ENCODE data around the gene HENMT1.
"Not testable (repeated sequence)": the region's sequence is repeated elsewhere in the genome, so short reads cannot be mapped to it uniquely, and the experiment has no call there.

HENMT1 gene

DNA sequence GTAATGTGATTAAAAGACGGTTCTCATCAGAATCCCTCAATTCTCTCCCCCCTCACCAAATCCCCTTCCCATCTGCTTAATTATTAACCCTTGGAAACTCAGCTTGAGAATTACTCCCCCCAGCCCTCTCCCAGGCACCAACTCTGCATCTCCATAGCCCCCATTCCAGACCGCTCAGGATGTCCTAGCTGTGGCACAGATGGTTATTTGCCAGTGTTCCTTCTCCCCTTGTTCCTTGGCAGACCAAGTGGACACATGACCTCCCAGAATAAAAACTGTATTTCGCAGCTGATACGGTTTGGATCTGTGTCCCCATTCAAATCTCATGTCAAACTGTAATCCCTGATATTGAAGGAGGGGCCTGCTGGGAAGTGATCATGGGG is 14.6 kb downstream of the HENMT1 start:
- Histone ChIP-seq H3K4me1 (ENCODE audit: control insufficient read depth, insufficient read depth, low read length) (no peaks in the 10 kb centered on the region), H3K4me3 (ENCODE audit: low read depth, low read length) (no peak overlapping the region), H3K9me3 (ENCODE audit: control insufficient read depth, insufficient read depth, low read depth, low read length) (no peaks in the 10 kb centered on the region), H3K36me3 (ENCODE audit: control insufficient read depth, insufficient read depth, low read length) (no peaks in the 10 kb centered on the region), H3K27ac (ENCODE audit: low read depth, low read length) (no peak overlapping the region), H3K27me3 (ENCODE audit: control insufficient read depth, insufficient read depth, low read length) (no peaks in the 10 kb centered on the region), H3K9ac (ENCODE audit: low read length) (no peak overlapping the region)

DNA sequence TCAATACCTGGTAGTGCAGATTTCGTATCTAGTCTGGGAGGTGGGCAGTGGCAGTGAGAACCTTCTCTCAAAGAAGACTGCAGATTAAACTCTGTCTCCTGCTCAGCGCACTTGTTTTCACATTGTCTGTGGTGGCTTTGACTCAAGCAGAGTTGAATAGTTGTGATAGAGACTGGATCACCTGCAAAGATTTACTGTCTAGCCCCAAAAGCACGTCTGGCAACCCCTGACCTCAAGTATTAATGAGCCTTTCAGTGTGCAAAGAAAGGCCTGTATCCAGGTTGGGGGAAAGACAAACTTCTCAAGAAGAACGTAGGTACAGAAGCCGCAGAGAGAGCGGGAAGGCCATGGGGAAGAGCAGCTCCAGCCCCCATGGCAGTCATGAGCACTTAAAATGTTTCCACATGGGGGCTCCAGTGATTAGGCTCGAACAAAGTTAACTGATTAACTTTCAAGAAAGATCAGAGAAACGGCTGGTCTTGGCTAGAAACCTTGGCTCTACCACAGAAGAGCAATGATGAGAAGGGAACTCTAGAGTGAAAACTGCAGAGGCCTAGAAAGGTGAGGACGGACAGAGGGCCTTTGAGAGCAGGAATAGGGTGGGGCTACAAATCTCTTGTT is 15.2 kb downstream of the HENMT1 start:
- Histone ChIP-seq H3K9ac (ENCODE audit: low read length) (no peak overlapping the region), H3K4me3 (ENCODE audit: low read depth, low read length) (no peak overlapping the region), H3K27me3 (ENCODE audit: control insufficient read depth, insufficient read depth, low read length) (no peaks in the 10 kb centered on the region), H3K36me3 (ENCODE audit: control insufficient read depth, insufficient read depth, low read length) (no peaks in the 10 kb centered on the region), H3K9me3 (ENCODE audit: control insufficient read depth, insufficient read depth, low read depth, low read length) (no peaks in the 10 kb centered on the region), H3K4me1 (ENCODE audit: control insufficient read depth, insufficient read depth, low read length) (no peaks in the 10 kb centered on the region), H3K27ac (ENCODE audit: low read depth, low read length) (no peak overlapping the region)

DNA sequence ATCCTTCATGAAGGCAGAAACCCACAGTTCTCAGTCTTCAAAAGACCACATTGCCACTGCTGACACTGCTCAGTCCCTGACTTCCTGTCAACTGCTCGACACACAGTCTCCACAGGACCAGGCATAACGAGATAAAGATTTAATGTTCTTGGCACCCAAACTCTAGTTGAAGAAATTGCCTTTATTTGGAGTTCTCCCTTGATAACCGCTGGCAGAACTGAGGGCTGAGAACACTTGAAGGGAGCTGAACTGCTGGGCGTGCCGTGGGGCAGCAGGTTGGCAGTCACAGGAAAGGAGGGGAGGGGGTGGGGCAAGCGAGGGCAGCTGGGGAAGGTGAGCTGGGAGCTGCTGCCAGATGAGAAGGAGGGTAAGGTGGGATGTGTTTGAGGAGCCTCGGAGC is 15.9 kb downstream of the HENMT1 start:
- H3K4me3 ChIP-seq (ENCODE audit: low read depth, low read length), result no peak overlapping the region
- H3K9me3 ChIP-seq (ENCODE audit: control insufficient read depth, insufficient read depth, low read depth, low read length), result no peaks in the 10 kb centered on the region
- H3K9ac ChIP-seq (ENCODE audit: low read length), result no peak overlapping the region
- H3K27me3 ChIP-seq (ENCODE audit: control insufficient read depth, insufficient read depth, low read length), result no peaks in the 10 kb centered on the region
- H3K27ac ChIP-seq (ENCODE audit: low read depth, low read length), result no peak overlapping the region
- H3K36me3 ChIP-seq (ENCODE audit: control insufficient read depth, insufficient read depth, low read length), result no peaks in the 10 kb centered on the region
- no peaks in the 10 kb centered on the region for H3K4me1 ChIP-seq (ENCODE audit: control insufficient read depth, insufficient read depth, low read length)

DNA sequence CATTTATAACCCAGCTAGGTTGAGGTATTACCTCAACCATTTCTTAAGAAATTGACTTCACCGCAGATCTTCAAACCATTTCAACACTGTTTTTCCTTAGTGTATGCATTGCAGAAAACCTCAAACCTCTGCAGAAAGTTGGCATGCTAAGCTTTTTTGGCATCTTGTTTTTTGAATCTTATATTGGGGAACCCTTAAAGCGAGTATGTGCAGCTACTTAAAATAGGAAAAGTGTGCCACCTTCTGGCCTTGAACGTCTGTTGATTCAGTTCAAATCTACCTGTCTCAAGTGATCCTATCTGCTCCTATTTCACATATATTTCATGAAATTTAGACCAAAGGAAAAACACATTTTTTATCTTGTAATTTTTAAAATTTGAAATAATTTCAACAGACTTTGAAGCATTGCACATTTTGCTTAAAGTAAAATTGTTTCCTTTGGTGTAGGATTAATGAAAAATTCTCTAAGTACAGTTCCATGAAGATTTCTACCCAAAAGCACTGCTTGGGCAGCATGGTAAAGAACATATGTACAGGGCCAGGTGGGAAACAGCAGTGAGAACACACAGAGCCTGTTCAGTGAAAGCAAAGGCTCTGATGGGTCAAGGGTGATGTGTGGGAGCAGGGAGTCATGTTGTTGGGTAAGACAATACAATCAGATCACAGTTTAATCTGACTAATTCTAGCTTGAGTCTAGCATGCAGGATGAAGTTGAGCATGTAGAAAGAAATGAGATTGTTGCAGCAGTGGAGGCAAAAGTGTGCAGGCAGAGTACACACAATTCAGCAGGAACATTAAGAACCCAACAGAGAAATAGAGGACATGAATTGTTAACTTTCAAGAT is 17.2 kb downstream of the HENMT1 start:
- Histone ChIP-seq H3K9ac (ENCODE audit: low read length) (no peak overlapping the region), H3K36me3 (ENCODE audit: control insufficient read depth, insufficient read depth, low read length) (no peaks in the 10 kb centered on the region), H3K9me3 (ENCODE audit: control insufficient read depth, insufficient read depth, low read depth, low read length) (no peaks in the 10 kb centered on the region), H3K4me1 (ENCODE audit: control insufficient read depth, insufficient read depth, low read length) (no peaks in the 10 kb centered on the region), H3K27ac (ENCODE audit: low read depth, low read length) (no peak overlapping the region), H3K4me3 (ENCODE audit: low read depth, low read length) (no peak overlapping the region), H3K27me3 (ENCODE audit: control insufficient read depth, insufficient read depth, low read length) (no peaks in the 10 kb centered on the region)

DNA sequence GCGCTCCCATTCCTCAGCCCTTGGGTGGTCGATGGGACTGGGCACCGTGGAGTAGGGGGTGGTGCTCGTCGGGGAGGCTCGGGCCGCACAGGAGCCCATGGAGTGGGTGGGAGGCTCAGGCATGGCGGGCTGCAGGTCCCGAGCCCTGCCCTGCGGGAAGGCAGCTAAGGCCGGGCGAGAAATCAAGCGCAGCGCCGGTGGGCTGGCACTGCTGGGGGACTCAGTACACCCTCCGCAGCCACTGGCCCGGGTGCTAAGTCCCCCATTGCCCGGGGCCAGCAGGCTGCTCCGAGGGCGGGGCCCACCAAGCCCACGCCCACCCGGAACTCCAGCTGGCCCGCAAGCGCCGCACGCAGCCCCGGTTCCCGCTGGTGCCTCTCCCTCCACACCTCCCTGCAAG is 20.0 kb downstream of the HENMT1 start:
- not testable (repeated sequence) for H3K4me3 ChIP-seq (ENCODE audit: low read depth, low read length)

DNA sequence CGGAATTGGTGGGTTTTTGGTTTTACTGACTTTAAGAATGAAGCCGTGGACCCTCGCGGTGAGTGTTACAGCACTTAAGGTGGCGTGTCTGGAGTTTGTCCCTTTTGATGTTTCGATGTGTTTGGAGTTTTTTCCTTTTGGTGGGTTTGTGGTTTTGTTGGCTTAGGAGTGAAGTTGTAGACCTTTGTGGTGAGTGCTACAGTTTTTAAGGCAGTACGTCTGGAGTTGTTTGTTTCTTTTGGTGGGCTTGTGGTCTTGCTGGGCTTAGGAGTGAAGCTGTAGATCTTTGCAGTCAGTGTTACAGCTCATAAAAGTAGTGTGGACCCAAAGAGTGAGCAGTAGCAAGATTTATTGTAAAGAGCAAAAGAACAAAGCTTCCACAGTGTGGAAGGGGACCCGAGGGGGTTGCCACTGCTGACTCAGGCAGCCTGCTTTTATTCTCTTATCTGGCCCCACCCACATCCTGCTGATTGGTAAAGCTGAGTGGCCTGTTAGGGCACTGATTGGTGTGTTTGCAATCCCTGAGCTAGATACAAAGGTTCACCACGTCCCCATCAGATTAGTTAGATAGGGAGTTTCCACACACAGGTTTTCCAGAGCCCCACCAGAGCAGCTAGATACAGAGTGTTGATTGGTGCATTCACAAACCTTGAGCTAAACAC is 20.9 kb downstream of the HENMT1 start:
- H3K36me3 ChIP-seq (ENCODE audit: control insufficient read depth, insufficient read depth, low read length), result peaks cover 12% of the 10 kb centered on the region
- no peaks in the 10 kb centered on the region for H3K27me3 ChIP-seq (ENCODE audit: control insufficient read depth, insufficient read depth, low read length)
- H3K4me3 ChIP-seq (ENCODE audit: low read depth, low read length), result no peak overlapping the region
- no peaks in the 10 kb centered on the region for H3K4me1 ChIP-seq (ENCODE audit: control insufficient read depth, insufficient read depth, low read length)
- H3K9me3 ChIP-seq (ENCODE audit: control insufficient read depth, insufficient read depth, low read depth, low read length), result no peaks in the 10 kb centered on the region
- H3K9ac ChIP-seq (ENCODE audit: low read length), result no peak overlapping the region
- H3K27ac ChIP-seq (ENCODE audit: low read depth, low read length), result no peak overlapping the region

More for the DNA sequence above, 20.0 kb downstream of the HENMT1 start:
- H3K9me3 ChIP-seq (ENCODE audit: control insufficient read depth, insufficient read depth, low read depth, low read length); H3K9ac ChIP-seq (ENCODE audit: low read length); H3K4me1 ChIP-seq (ENCODE audit: control insufficient read depth, insufficient read depth, low read length); H3K27me3 ChIP-seq (ENCODE audit: control insufficient read depth, insufficient read depth, low read length); H3K27ac ChIP-seq (ENCODE audit: low read depth, low read length); H3K36me3 ChIP-seq (ENCODE audit: control insufficient read depth, insufficient read depth, low read length): not testable (repeated sequence)

DNA sequence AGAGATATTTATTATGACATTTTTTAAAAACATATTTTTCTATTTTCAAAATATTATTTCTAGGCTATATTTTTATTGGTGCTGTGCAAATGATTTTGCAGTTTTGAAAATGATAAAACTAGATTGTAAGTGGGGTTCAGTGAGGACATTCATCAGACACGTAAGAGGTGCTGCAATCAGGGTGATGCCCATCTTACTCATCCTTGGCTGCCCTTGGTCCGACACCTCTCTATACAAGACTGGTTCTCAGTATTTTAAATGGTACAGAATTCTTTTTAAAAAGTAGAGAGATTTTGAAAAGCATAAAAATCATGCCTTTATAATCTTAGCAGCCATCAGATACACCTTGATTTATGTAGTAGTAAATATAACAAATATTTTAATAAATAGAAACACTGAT is 24.0 kb downstream of the HENMT1 start:
- no peak overlapping the region for H3K4me3 ChIP-seq (ENCODE audit: low read depth, low read length)

DNA sequence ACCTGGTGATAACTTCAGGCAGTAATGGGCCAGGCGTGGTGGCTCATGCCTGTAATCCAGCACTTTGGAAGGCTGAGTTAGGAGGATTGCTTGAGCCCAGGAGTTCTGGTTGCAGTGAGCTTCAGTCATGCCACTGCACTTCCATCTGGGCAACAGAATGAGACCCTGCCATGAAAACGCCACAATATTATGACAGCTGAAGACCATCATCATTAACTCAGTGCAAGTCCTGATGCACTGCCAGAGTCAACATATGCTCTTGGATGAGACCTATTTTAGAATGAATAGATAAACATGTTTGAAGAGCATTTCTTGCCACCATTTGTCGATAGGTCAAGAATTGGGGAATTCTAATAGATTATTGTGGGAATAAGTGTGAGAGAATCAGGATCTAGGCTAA is 26.4 kb downstream of the HENMT1 start:
- Histone ChIP-seq H3K36me3 (ENCODE audit: control insufficient read depth, insufficient read depth, low read length) (peaks cover 34% of the 10 kb centered on the region), H3K27ac (ENCODE audit: low read depth, low read length) (no peak overlapping the region), H3K9ac (ENCODE audit: low read length) (no peak overlapping the region), H3K9me3 (ENCODE audit: control insufficient read depth, insufficient read depth, low read depth, low read length) (no peaks in the 10 kb centered on the region), H3K4me3 (ENCODE audit: low read depth, low read length) (no peak overlapping the region), H3K4me1 (ENCODE audit: control insufficient read depth, insufficient read depth, low read length) (no peaks in the 10 kb centered on the region), H3K27me3 (ENCODE audit: control insufficient read depth, insufficient read depth, low read length) (no peaks in the 10 kb centered on the region)

More for the DNA sequence above, 24.0 kb downstream of the HENMT1 start:
- Histone ChIP-seq H3K4me1 (ENCODE audit: control insufficient read depth, insufficient read depth, low read length) (no peaks in the 10 kb centered on the region), H3K27ac (ENCODE audit: low read depth, low read length) (no peak overlapping the region), H3K9ac (ENCODE audit: low read length) (no peak overlapping the region), H3K36me3 (ENCODE audit: control insufficient read depth, insufficient read depth, low read length) (peaks cover 23% of the 10 kb centered on the region), H3K9me3 (ENCODE audit: control insufficient read depth, insufficient read depth, low read depth, low read length) (no peaks in the 10 kb centered on the region), H3K27me3 (ENCODE audit: control insufficient read depth, insufficient read depth, low read length) (no peaks in the 10 kb centered on the region)

DNA sequence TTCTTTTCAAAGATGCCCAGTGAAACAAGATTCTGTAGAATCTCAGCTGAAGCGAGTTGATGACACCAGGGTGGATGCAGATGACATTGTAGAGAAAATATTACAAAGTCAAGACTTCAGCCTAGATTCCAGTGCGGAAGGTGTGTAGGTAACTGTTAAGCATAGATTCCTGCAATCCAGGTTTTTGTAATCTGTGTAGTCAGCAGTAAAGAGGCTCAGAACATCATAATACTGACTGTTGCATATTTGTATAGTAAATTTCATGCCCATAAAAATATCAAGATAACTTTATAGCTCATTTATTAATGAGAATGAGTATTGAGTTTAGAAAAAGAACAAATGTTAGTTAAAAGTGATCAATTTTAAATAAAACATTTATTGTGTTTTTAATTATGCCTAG is 32.2 kb downstream of the HENMT1 start:
- Histone ChIP-seq H3K9me3 (ENCODE audit: control insufficient read depth, insufficient read depth, low read depth, low read length) (no peaks in the 10 kb centered on the region), H3K27me3 (ENCODE audit: control insufficient read depth, insufficient read depth, low read length) (no peaks in the 10 kb centered on the region), H3K4me3 (ENCODE audit: low read depth, low read length) (no peak overlapping the region), H3K27ac (ENCODE audit: low read depth, low read length) (no peak overlapping the region), H3K4me1 (ENCODE audit: control insufficient read depth, insufficient read depth, low read length) (no peaks in the 10 kb centered on the region), H3K36me3 (ENCODE audit: control insufficient read depth, insufficient read depth, low read length) (peaks cover 28% of the 10 kb centered on the region), H3K9ac (ENCODE audit: low read length) (no peak overlapping the region)

DNA sequence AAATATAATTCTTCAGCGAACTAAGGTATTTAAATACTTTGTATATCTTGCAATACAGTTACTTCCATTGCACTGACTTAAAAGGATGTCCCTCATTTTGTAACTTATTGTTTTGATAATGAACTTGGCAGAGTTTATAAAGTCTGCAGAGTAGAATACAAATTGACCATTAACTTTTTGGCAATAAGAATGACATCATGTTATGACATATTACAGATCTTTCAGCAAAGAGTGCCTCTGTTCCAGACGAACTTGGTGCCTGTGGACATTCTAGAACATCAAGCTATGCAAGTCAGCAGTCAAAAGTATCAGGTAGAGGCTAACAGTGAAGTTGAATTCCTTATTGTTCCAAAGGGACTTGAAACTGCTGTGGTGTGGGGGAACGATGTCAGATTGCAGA is 32.9 kb downstream of the HENMT1 start:
- Histone ChIP-seq H3K4me1 (ENCODE audit: control insufficient read depth, insufficient read depth, low read length) (no peaks in the 10 kb centered on the region), H3K4me3 (ENCODE audit: low read depth, low read length) (no peak overlapping the region), H3K9me3 (ENCODE audit: control insufficient read depth, insufficient read depth, low read depth, low read length) (no peaks in the 10 kb centered on the region), H3K27me3 (ENCODE audit: control insufficient read depth, insufficient read depth, low read length) (no peaks in the 10 kb centered on the region), H3K36me3 (ENCODE audit: control insufficient read depth, insufficient read depth, low read length) (peaks cover 28% of the 10 kb centered on the region), H3K27ac (ENCODE audit: low read depth, low read length) (no peak overlapping the region), H3K9ac (ENCODE audit: low read length) (no peak overlapping the region)

DNA sequence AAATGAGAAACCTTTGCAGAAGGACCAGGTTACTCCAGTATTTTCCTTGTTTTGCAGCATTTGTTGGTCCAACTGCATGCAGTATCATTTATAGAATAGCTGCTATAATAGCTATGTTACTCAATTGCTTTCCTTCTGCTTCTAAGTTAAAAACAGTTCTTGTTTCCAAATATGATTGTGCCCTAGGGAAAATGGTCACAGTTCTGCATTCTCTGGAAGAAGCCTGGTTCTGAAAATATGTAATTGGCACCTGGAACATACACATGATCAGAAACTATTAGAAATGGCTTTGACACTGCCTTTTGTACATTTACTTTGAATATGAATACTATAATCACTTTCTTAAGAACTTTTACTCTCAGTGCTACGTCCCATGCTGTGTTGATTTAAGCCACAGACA is 33.6 kb downstream of the HENMT1 start:
- H3K4me3 ChIP-seq (ENCODE audit: low read depth, low read length), result no peak overlapping the region
- no peaks in the 10 kb centered on the region for H3K4me1 ChIP-seq (ENCODE audit: control insufficient read depth, insufficient read depth, low read length)
- H3K9ac ChIP-seq (ENCODE audit: low read length), result no peak overlapping the region
- no peak overlapping the region for H3K27ac ChIP-seq (ENCODE audit: low read depth, low read length)
- H3K9me3 ChIP-seq (ENCODE audit: control insufficient read depth, insufficient read depth, low read depth, low read length), result no peaks in the 10 kb centered on the region
- peaks cover 28% of the 10 kb centered on the region for H3K36me3 ChIP-seq (ENCODE audit: control insufficient read depth, insufficient read depth, low read length)
- H3K27me3 ChIP-seq (ENCODE audit: control insufficient read depth, insufficient read depth, low read length), result no peaks in the 10 kb centered on the region
